Activated CD4-positive, alpha-beta T cell treated with anti-CD3 and anti-CD28 coated beads, Interleukin-2, amount 50 U/mL, for 24 hours (primary cell): ENCODE data around the gene TMEM9.
"Not testable (repeated sequence)": the region's sequence is repeated elsewhere in the genome, so short reads cannot be mapped to it uniquely, and the experiment has no call there.

Experiments used
- DNase-seq, 2 donors: peaks; one replicate each; pipeline ENCODE4 v3.0.0-alpha.2; 2020; ENCODE audit warnings: low read depth in 1 of 2, low spot score in 1 of 2

The TMEM9 gene

DNA sequence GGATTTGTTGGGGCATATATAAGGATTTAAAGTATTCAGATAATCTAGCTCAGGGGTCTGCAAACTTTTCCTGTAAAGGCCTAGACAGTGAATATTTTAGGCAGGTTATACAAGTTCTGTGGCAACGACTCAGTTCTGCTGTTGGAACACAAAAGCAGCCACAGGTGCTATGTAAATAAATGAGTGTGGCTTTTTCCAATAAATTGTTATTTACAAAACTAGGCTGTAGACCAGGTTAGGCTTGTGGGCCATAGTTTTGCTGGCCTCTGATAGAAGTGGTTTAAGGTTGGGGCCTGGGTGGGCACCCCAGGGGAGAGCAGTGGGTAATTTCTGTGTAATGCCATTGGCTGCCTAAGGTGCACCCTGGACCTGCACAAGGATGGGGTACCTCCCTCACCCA lies 19.5 kb upstream of the TMEM9 start:
- DNase-seq: no peak

DNA sequence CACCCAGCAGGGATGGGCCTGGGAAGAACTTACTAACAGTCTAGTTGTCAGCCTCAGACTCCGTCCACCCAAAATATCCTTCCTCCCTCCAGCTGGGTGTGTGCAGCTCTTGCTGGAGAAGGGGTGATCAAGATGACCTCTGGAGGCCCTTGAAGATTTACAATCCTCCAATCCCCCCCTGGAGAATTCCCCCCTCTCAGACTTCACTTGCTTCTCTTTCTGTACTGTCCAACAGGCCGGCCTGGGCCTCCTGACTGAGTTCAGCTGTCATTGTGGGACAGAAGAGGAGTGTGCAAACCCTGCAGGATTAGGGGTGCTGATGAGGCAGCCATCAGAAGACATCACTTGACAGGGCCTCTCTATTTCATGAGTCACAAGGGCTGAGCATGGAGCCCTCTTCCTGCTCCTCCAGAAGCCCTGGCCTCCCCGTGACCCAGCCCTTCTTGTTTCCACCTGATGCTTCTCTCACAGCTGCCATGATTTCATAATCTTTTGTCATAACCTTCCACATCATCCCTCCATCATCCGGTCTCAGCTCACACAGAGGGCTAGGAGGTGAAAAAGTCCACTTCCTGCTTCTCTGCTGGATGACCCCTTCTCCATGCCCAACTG lies 18.8 kb upstream of the TMEM9 start:
- no peak for DNase-seq

DNA sequence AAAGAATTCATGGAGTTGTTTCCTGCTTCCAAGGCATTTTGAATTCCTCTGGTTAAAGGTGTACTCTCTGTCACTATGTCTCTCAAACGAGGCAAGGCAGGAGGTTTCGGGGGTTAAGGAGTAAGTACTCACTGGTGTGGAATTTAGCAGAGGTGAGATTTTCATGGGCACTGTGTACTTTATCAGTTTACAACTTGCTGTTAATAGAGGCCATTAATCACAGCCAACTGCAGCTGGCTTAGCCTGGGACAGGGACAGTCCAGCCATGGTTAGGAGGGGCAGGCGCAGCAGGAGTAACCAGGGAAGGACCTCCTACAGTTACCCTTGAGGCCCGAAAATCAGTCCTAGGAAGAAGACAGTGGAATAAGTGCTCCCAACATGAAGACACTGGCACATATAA lies 18.1 kb upstream of the TMEM9 start:
- DNase-seq: no peak

DNA sequence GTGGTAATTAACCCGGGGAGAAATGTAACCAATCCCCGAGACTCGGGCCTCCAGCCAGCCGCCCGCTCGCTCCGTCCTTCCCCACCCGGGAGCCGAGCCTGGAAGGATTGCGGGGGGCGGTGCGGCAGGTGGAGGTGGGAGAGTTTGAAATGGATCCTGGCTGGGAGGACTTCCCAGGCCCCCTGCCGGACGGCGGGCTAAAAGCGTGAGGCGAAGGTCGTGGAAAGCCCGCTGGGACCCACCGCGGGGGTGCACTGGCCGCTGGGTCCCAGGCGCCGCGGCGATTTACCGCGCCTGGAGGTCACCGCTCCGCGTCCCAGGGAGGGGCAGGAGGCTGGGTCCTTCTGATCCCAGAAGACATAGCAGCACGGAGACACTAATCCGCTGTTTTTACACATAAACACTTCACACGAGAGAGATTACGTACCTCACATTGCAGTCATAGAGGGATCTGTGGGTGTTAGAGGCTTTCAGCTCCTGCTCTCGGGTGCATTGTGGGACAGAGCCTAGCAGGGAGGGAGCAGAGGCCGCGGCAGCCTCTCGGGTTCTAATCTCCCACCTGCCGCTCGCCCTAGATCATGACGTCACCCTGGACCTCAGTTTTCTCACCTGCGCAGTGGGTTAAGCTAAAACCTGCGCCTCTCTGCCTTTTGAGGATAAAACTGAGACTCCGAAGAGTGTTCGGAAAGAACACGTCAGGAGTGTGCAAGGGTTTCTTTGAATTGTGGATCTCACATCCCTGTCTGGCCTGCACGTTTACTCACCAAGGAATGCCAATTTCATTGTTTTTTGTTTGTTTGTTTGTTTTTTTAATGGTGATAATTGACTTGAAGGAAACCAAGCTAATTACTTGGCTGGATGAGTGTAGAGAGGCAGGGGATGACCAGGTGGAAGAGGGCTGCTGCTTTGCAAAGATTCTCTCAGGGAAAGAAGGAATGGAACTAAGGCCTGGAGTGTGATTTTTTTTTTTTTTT lies 17.1 kb upstream of the TMEM9 start:
- DNase-seq: peak; percentile 24 to 45

DNA sequence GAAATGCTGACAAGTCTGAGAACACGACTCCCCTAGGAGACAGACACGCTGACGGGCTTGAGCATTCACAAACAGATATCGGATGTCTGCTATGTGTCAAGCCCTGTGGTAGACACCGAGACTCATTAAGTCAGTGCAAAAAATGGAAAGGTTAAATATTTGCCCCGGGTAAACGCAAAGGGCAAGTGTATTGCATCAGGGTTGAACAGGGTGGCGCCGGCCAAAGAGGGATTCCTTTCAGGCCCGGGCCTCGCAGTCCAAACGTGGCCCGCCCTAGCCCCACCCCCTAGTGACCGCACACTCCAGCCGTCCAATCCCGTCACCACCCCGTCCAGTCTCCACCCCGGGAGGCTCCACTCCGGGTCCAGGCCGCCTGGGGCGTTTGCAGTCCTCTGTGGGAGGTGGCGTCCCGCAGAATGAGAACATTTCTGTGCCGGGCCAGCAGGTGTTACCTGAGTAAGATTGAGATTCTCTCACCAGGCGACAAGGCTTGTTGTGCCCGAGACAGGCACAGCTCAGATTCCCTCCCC lies 16.3 kb upstream of the TMEM9 start:
- DNase-seq: peak; percentile 51 to 52

DNA sequence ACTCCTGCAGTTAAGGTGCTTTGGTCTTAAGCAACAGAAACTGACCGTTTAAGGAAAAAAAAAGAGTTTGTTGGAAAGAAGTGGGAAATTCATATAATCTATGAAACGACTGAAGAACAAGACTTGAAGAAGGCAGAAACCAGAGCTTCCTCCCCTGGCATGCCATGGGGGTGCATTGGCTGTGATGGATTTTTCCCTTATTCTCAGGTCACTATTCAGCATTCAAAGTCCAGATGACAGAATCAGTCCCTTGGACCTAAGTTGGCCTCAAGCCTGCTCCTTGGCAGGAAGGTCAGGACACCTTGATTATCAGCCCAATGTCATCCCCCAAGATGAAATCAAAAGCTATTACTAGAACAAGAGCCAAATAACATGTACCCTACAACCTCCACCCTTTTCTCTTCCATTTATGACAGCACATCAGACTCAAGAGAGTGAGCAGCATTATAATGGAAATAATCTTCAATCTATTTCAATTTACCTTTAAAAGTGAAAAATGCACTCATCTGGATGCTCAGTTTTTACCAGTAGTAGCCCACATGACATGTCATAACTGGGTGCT lies 15.8 kb upstream of the TMEM9 start:
- no peak for DNase-seq

DNA sequence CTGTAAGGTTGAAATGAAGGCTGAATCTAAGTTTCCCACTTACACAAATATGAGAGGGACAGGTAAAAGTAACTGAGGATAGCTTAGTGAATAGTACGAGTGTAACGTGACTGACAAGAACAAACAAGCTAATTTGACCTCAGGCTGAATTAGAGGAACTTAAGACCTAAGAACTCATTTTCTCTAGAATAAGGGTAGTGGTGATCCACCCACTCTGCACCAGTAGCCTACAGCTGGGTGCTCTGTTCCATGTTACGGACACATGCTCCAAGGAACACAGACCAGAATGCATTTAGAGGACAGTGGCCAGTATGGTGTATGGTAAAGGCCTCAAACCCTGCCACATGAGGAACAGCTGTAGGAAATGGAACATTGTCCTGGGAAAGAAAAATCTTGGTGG lies 14.9 kb upstream of the TMEM9 start:
- no peak for DNase-seq

DNA sequence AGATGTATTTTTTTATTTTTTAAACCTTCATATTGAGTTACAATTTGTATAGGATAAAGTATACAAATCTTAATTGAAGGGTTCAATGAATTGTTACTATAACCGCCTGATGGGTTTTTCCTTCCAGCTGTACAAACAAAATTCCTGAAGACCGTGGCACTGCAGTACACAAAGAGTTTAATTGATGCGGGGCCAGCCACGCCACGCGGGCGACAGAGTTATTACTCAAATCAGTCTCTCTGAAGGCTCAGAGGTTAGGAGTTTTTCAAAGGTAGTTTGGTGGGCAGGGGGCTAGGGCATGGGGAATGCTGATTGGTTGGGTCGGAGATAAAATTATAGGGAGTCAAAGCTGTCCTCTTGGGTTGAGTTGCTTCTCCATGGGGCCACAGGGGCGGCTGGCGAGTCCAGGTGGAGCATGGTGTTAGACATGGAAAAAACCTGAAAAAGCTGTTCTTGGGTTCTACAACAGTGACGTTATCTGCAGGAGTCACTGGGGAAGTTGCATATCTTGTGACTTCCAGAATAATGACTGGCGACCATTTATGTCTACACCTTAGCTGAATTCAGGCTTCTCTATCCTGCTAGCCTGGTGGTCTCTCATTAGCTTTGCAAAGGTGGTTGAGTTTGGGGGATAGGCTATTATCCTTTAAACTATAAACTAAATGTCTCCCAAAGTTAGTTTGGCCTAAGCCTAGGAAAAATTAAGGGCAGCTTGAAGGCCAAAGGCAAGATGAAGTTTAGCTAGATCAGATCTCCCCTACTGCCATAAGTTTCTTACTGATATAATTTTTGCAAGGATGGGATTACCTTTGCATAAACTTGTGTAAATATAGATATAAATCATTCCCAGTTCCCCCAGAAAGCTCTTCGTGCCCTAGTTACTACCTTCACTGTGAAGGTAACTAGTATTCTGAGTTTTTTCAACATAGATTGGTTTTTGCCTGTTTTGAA lies 13.0 kb upstream of the TMEM9 start:
- DNase-seq: no peak

DNA sequence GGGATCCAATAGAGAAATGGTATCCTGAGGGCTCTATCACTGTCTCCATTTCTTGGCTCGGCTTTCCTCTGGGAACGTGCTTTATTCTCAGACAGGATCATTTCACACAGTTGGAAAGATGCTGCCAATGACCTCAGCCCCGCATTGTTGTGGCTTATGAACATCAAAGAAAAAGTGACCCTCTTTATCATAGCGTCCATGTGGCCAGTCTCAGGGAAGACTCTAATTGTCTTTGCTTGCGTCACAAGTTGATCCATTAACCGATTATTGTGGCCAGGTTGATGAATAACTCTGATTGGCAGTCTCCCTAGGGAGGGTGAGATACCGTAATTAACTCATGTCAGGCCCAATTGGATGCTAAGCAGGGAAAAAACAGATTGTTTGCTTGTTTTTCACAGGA lies 10.4 kb upstream of the TMEM9 start:
- DNase-seq: no peak

DNA sequence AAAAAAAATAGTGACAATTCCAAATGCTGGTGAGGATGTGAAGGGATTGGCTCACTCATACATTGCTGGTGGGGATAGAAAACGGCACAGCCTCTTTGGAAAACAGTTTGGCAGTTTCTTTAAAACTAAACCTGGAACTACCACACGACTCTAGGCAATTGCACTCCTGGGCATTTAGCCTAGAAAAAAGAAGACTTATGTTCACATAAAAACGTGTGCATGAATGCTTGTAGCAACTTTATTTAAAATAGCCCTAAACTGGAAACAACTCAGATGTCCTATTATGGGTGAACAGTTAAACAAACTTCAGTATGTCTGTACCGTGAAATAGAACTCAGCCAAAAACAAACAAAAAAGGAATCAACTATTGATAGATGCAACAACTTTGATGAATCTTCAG lies 9.4 kb upstream of the TMEM9 start:
- no peak for DNase-seq

DNA sequence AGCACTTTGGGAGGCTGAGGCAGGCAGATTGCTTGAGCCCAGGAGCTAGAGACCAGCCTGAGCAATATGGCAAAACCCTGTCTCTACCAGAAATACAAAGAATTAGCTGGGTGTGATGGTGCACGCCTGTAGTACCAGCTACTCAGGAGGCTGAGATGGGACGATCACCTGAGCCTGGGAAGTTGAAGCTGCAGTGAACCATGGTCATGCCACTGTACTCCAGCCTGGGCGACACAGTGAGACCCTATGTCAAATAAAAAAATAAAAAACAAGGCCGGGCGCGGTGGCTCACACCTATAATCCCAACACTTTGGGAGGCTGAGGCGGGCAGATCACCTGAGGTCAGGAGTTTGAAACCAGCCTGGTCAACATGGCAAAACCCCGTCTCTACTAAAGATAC lies 8.8 kb upstream of the TMEM9 start:
- DNase-seq: not testable (repeated sequence)

DNA sequence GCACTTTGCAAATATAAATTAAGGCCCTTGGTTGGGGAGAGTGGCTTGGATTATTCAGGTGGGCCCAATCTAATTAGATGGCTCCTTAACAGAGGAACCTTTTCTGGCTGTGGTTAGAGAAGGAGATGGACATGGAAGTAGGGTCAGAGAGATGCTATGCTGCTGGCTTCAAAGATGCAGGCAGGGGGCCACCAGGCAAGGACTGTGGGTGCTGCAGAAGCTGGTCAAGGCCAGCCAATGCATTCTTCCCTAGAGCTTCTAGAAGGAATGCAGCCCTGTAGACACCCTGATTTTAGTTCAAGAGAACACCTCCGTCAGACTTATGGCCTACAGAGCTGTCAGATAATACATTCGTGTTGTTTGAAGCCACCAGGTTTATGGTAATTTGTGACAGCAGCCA lies 3.7 kb upstream of the TMEM9 start:
- no peak for DNase-seq

DNA sequence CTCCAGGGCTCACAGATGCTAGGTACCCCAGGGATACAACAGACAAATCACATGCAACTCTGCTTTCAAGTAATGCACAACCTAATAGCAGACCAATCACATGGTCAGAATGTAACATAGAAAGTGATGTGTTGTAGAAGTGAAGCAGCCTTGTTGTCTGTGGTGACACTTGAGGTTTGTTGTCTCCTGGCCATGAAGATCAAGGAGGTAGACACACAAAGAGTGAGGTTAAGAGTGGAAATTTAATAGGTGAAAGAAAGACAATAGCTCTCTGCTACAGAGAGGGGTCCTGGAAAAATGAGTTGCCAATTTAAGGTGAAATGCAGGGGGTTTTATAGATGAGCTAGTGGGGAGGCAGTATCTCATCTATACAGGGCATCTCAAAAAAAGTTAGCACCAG lies 2.5 kb upstream of the TMEM9 start:
- no peak for DNase-seq

DNA sequence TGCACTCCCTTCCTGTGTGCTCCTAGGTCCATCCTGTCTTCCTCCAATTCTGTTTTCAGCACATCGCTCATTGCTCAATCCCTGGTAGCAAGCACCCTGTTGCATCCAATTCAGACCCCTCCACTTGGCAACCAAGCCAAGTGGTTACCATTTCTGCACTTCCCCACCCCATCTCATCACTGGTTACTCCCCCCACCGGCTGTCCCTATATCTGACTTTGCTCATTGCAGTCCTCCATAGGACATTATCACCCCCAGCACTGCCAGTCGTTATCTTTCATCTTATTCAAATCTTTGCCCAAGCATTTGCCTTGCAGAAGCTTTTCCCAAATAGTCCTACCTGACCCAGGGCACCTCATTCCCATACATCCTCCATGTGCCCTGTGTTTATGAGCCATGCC lies 2.1 kb upstream of the TMEM9 start:
- DNase-seq: no peak

DNA sequence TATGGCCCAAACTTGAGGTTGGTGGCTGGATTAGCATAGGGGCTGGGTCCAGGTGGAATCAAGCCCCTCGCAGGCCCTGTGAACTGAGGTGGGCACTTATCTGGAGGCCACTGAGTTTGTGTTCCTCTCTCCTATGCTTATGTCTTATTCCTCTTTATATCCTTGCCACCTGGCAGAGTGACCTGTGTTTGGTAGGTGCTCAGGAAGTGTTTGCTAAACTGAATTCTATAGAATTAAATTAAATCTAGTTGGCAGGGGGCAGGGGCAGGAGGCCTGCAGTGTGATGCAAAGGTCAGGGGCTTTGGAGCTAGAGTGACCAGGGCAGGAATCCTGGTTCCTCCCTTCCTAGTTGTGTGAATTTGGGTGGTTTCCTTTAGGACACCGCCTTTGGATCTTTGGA lies 1.1 kb upstream of the TMEM9 start:
- no peak for DNase-seq

DNA sequence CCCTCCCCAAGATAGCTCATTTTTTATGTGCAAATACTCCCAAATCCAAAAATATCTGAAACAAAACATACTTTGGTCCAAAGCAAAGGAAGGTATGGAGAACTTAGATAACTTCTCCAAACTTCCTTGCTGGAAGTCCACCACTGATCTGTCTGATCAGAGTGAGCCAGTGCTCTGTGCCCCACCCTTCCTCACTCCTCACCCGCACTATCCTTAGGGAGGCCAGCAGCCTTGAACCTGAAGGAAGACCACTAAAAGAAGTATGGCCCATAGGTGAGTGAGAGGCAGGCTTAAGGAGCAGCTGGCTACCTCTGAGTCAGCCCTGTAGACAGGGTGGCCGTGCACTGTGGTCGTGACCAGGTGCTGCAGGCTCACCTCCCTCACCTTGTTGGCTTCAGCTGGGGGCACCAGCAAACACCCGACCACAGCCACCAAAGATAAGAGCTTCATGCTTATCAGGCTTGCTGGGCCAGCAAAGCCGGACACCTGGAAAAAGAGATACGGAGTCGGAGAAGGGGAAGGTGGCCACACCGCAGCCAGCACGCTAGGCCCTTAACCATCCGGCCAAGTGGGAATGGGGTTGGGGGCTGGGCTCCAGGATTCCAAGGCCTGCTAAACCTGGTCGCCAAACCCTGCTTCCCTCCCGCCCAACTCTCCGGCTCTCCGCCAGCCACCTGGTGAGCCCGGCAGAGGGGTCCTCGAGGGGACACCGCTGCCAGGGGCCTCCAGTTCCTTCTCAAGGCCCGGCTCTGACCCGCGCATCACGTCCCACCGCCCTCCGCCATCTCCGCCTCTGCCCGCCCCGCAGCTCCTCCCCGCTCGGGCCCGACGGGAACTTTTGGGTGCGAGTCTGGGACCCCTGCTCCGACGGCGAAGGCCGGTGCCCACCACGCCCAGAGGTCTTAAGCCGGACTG lies 543 bp downstream of the TMEM9 start:
- no peak for DNase-seq

DNA sequence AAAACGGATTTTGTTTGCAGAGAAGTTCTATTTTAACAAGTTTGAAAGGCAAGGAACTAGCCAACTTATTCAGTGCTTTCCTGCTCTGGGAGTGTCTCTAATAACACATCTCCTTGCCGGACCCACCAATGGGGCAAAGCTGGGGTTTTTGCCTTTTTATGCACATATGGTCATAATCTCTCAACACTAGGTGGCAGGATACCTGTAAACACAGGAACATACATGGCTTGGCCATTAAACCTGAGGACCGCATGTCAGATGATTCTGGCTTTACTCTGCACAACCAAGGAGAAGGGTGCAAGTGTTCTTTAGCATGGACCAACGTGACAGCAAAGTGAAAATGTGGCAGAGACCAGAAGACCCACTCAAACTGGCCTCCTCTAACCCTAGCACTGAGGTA lies 4.9 kb downstream of the TMEM9 start:
- no peak for DNase-seq

DNA sequence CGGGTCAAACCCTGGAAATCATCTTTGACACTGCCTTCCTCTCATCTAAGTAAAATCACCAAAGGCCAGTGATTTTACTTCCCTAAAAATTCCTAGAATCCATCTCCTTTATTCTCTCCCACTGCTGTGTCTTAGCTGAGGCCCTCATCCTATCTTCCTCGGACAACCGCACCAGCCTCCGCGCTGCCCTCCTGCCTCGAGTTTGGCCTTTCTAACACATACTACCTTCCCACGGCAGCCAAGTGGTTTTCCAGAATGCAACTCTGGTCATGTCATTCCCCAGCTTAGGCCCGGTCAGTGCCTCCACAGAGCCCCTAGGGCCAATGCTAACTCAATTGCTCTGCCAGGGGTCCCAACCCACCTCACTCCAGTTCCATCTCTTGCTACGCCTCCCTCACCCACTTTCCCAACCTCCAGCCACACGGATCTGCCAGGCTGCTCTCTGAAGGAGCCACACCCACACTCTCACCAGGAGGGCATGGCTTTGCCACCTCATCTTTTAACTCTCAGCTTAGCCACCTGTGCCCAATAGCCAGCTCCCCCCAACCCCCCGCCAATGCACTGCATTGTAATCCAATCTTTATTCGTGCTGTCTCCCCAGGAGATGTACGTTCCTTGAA lies 6.8 kb downstream of the TMEM9 start:
- no peak for DNase-seq

DNA sequence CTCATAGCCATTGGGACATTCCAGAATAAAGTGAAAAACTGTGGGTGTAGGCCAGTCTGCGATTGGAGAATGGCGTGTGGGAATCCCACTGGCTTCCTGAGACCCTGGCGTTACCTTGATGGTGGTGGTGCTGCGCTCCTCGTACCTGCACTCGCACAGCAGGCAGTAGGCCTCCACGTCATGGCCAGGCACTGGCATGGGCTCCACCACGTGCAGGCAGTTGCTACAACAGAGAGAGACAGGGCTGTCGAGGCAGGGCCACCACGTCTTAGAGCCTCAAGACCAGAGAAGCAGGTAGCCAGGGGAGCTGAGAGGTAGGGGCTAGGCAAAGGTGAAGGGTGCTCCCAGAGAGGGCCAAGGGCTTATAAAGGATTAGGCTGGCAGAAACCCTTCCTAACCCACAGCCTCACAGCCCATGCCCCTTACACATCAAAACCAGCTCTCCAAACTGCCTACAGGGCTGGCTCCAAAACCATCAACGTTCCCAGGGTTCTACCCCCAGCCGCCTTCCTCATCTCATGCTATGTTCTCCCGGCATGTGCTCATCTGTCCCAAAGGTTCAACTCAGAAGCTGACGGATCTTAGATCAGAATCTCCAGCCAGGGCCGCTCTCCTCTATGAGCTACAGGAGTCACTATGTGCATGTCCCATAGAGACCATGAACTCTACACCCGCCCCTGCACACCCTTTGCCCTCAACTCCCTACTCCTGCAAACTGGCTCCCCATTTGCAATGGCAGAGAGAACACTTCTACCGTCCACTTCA lies 7.5 kb downstream of the TMEM9 start:
- no peak for DNase-seq
